Measurements from ENCODE around the gene PFN3. TPM values are rescaled to one million over a fixed set of nuclear protein-coding genes. Genes with fewer than 3 reads are reported as not detected.

Gene PFN3
- total and polyA plus RNA-seq, 2 of the 13 experiments (the other 11 are each of a cell fraction or from before 2014, with no cell fraction given): not detected

- TF ChIP-seq ZNF20 (CRISPR knock-in tag; IDR thresholded peaks at IDR 0.05): no peak
- no peak for TF ChIP-seq ATF6 (CRISPR knock-in tag; conservative IDR thresholded peaks at IDR 0.05)
- TF ChIP-seq MED1 (CRISPR knock-in tag; IDR thresholded peaks at IDR 0.05): peak; percentile 40
- TF ChIP-seq ATF4 (CRISPR knock-in tag; IDR thresholded peaks at IDR 0.05): no peak
- peak; percentile 66 for TF ChIP-seq ZNF501 (CRISPR knock-in tag; IDR thresholded peaks at IDR 0.05)
- TF ChIP-seq ZUFSP (CRISPR knock-in tag; IDR thresholded peaks at IDR 0.05; ENCODE audit: borderline replicate concordance): no peak
- peak; percentile 60; the same call in 1 of the 2 replicates for TF ChIP-seq ARID4A (CRISPR knock-in tag; IDR thresholded peaks at IDR 0.05; ENCODE audit: borderline replicate concordance)
- TF ChIP-seq ZNF124 (CRISPR knock-in tag; IDR thresholded peaks at IDR 0.05): no peak
- TF ChIP-seq TRIM24 (CRISPR knock-in tag; IDR thresholded peaks at IDR 0.05): no peak
- TF ChIP-seq ELF3 (CRISPR knock-in tag; IDR thresholded peaks at IDR 0.05): peak; percentile 37
- TF ChIP-seq ZNF160 (CRISPR knock-in tag; IDR thresholded peaks at IDR 0.05): no peak
- TF ChIP-seq AKAP8 (CRISPR knock-in tag; IDR thresholded peaks at IDR 0.05): peak; percentile 49; the same call in 1 of the 2 replicates
- TF ChIP-seq ZC3H13 (CRISPR knock-in tag; IDR thresholded peaks at IDR 0.05): no peak
- TF ChIP-seq AGO1 (IDR thresholded peaks at IDR 0.05; ENCODE audit: low read depth, low read length, poor library complexity, severe bottlenecking): no peak
- TF ChIP-seq NR2C2 (CRISPR knock-in tag; IDR thresholded peaks at IDR 0.05; ENCODE audit: borderline replicate concordance): peak; percentile 42; the same call in 1 of the 2 replicates
Measured at GRCh38 chr5:177434942-177435738, 34.7 kb upstream of the PFN3 start (continued).

Measured in HepG2 (cell line).